22Rv1 (cell line): ENCODE measurements around the gene ATP1A4.
A peak's percentile ranks its signal among the peaks of the same experiment; 100 is the strongest.

Experiments
- H3K27ac ChIP-seq: fragments of 450-650 bp; 2 replicates; pipeline ENCODE4 v1.5.1; 2017
- ZFX ChIP-seq: fragments of 450-650 bp; IDR thresholded peaks from 2 replicates; pipeline ENCODE4 v1.6.1; 2017; ENCODE audit warnings: antibody characterized with exemption, borderline replicate concordance
- TF ChIP-seq, protein P1 (sequence below): fragments of 450-650 bp; IDR thresholded peaks from 2 replicates; pipeline ENCODE4 v1.5.1; 2017; ENCODE audit warnings: mild to moderate bottlenecking

The ATP1A4 gene

DNA sequence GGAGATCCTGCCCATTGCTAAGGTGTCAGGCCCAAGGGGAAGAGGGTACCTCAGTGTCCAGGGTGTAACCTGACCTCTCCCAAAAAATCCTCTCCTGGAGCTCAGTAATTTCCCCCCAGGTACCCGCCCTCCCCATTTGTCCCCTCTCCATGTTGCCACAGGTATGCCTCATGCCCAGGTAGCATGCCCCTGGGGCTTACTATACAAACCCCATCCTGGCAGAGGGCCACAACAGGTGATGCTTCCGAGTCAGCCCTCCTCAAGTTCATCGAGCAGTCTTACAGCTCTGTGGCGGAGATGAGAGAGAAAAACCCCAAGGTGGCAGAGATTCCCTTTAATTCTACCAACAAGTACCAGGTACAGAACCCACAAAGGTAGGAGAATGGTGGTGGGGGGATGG, 15.7 kb downstream of the ATP1A4 start:
- H3K27ac ChIP-seq: no peak overlapping the region
- no peak for TF ChIP-seq ZFX
- TF ChIP-seq, protein P1, sequence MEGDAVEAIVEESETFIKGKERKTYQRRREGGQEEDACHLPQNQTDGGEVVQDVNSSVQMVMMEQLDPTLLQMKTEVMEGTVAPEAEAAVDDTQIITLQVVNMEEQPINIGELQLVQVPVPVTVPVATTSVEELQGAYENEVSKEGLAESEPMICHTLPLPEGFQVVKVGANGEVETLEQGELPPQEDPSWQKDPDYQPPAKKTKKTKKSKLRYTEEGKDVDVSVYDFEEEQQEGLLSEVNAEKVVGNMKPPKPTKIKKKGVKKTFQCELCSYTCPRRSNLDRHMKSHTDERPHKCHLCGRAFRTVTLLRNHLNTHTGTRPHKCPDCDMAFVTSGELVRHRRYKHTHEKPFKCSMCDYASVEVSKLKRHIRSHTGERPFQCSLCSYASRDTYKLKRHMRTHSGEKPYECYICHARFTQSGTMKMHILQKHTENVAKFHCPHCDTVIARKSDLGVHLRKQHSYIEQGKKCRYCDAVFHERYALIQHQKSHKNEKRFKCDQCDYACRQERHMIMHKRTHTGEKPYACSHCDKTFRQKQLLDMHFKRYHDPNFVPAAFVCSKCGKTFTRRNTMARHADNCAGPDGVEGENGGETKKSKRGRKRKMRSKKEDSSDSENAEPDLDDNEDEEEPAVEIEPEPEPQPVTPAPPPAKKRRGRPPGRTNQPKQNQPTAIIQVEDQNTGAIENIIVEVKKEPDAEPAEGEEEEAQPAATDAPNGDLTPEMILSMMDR: no peak

DNA sequence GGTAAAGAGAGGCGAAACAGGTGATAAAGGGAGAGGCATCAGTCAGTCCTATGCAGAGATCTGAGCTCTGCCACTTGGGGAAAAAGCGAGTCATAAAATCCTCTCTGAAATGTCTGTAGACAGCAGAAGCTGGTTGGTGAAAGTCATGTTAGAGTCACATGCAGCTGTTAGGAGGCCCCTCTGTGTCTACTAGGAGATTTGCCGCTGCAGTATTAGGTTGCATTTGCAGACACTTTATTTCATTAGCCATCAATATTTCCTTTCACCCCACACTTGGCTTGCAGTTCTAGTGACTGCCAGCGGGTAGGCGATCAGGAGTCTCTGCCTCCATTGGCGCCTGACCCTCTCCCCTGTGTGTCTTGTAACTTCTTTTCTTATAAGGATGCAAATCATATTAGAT, 16.2 kb downstream of the ATP1A4 start:
- no peak for TF ChIP-seq ZFX
- TF ChIP-seq, protein P1: peak; percentile 30; the same call in 1 of the 2 replicates
- H3K27ac ChIP-seq: no peak overlapping the region

DNA sequence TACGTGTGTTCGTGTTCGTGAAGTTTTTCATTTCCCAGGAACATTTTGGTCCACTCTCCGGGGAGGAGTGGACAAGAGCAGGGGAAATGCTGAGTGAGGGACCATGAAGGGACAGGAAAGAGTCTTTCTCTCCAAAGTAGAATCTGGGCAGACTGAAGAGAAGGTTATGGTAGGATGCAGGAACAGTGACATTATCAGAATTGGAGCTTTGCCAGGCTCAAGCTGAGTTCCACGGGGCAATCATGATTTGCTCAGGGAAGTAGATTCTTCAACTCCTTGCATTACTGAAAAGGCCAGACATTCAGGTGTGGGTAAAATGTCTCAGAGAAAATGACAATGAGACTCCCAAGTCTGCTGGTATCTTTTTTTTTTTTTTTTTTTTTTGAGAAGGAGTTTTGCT, 16.6 kb downstream of the ATP1A4 start:
- TF ChIP-seq, protein P1: no peak
- no peak for TF ChIP-seq ZFX

DNA sequence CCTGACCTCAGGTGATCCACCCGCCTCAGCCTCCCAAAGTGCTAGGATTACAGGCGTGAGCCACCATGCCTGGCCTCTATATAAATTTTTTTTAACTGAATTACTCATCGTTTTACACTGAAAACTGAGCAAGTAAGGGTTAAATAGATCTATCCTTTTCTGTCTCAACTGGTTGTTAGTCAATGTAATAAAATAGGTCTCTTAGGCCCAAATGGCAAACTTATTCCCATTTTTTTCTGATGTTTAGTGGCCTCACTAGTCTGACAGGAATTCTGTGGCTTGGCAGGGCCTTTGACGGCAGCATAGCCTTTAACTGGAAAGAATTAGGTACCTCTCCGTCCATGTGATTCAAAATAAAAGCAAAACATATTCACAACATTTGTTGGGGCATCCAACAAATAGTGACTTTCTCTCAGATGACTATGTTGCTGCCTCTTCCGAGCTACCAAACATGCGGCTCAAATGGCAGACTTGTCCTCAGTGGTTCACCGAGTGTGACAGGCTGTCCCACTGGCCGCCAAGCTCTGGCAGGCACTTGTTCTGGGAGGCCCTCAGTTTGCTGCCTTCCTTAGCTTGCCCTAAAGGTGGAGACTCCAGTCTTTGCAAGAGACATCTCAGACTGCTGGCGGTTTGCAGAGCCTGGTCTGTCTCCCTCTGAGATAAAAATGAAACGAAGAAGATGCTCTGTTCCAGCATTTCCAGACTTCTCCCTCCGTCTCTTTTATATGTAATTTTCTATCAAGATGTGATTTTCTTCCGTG, 17.4 kb downstream of the ATP1A4 start:
- H3K27ac ChIP-seq: no peak overlapping the region

More for the DNA sequence above, 16.6 kb downstream of the ATP1A4 start:
- H3K27ac ChIP-seq: no peak overlapping the region

DNA sequence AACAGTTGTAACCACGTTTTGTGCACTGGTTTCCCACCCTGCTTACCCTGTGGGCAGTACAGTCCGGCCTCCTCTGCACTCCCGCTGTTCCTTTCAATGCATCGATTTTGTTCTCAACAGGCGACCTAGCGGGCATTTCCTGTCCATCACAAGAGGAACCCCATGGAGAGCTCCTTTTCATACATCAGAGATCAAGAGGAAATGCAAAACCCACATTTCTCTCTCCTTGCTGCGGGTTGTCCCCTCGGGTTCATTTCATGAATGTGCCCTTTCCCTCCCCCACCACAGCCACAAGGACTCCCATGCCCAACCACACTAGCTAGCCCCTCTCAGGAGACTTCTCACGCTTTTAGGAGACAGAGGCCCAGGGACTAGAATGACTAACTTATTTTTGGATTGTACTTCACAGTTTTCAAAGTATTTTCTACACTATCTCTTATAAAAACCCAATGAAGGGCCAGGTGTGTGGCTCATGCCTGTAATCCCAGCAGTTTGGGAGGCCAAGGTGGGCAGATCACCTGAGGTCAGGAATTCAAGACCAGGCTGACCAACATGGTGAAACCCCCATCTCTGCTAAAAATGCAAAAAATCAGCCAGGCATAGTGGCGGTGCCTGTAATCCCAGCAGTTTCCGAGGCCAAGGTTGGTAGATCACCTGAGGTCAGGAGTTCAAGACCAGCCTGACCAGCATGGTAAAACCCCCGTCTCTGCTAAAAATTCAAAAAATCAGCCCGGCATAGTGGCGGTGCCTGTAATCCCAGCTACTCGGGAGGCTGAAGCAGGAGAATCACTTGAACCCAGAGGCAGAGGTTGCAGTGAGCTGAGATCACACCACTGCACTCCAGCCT, 18.4 kb downstream of the ATP1A4 start:
- H3K27ac ChIP-seq: no peak overlapping the region
- TF ChIP-seq, protein P1: no peak
- TF ChIP-seq ZFX: no peak

More for the DNA sequence above, 17.4 kb downstream of the ATP1A4 start:
- TF ChIP-seq, protein P1: no peak

DNA sequence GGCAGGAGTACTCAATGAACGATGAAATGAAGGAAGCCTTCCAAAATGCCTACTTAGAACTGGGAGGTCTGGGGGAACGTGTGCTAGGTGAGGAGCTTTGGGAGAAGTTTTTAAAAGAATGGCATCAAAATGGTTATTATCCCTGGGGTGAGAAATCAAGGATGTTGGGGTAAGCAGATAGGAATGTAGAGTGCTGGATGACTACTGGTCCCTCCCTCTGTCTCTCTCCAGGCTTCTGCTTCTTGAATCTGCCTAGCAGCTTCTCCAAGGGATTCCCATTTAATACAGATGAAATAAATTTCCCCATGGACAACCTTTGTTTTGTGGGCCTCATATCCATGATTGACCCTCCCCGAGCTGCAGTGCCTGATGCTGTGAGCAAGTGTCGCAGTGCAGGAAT, 20.0 kb downstream of the ATP1A4 start:
- TF ChIP-seq ZFX: no peak
- TF ChIP-seq, protein P1: no peak
- H3K27ac ChIP-seq: no peak overlapping the region

DNA sequence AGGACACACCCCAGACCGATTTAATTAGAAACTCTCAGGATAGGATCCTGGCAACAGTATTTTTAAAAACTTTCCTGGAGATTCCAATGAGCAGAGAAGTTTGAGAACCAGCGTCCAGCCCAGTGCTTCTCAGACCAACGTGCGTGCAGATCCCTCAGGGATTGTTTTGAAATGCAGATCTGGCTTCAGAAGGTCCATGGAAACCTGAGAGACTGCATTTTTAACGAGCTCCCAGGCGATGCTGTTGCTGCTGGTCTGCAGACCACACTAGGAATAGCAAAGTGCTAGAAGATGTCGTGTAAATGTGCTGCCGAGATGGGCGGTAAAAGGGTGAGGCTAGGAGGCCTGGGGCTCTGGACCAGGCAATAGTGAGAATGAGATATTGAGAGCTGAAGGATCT, 20.6 kb downstream of the ATP1A4 start:
- no peak for TF ChIP-seq ZFX
- TF ChIP-seq, protein P1: no peak
- no peak overlapping the region for H3K27ac ChIP-seq
